ENCODE data around the gene SPATS2.
A peak's percentile ranks its signal among the peaks of the same experiment; 100 is the strongest.

SPATS2 gene

DNA sequence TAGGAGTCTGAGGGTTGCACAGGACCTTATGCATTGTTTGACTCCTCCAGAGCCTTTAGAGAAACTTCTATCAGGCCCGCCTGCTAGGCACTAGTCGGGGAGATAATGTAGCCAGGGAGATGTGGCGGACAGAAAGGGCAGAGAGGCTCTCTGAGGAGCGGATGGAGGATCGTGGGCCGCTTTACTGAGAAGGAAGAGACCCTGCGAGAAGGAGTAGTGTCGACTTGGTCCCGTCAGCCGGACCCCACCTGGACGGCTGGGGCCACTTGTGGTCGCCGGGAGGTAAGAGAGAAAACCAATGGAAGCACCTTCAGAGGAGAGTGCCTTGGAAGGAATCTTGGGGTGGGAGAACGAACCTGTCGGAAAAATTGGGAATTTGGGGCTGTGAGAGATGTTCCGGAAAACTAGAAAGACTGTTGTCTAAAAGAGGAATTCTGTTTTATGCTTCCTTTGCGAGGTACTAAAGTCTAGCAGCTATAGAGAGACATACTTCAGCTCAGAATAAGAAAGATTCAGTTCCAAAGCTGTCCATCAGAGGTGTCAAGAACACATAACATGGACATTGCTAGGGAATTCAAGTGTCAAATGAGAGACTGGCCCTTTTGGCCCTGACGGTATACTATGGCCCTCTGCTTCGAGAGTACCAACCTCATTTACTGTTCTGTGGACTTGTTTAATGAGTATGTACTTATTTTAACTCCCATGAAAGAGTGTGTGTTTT lies 201.3 kb downstream of the SPATS2 start:
- peak overlapping the region; percentile 97 for H3K4me3 Mint-ChIP-seq
- peaks cover 29% of the 10 kb centered on the region for H3K36me3 Mint-ChIP-seq (ENCODE audit: insufficient read depth)
- DNase-seq (ENCODE audit: low spot score in 2 of 2), result no peak
- H3K9me3 Mint-ChIP-seq, result no peaks in the 10 kb centered on the region
- peaks cover 63% of the 10 kb centered on the region for H3K4me1 Mint-ChIP-seq
- no peak for ATAC-seq (replicated peaks; ENCODE audit: extremely low read depth, poor library complexity, severe bottlenecking)
- H3K27ac Mint-ChIP-seq (ENCODE audit: low read depth), result peak overlapping the region; percentile 99
- no peaks in the 10 kb centered on the region for H3K27me3 Mint-ChIP-seq
